Transverse colon (tissue), 4 donors: ENCODE data around the gene IFITM10. TPM values are rescaled to one million over a fixed set of nuclear protein-coding genes. Genes with fewer than 3 reads are reported as not detected.

Experiments used
- DNase-seq: peaks from one replicate; pipeline ENCODE4 v3.0.0-alpha.2; 2019
- H3K27ac ChIP-seq, 4 donors: fragments of 200-600 bp; sonication (generic); 2 replicates each; pipeline ENCODE4 v1.5.1; 2016 to 2018; ENCODE audit warnings: inconsistent platforms in 4 of 4
- H3K27me3 ChIP-seq: fragments of 200-600 bp; sonication (generic); 2 replicates; pipeline ENCODE4 v1.5.1; 2017; ENCODE audit warnings: inconsistent platforms
- H3K36me3 ChIP-seq, 4 donors: fragments of 200-600 bp; sonication (generic); 2 replicates each; pipeline ENCODE4 v1.5.1; 2017 to 2019; ENCODE audit warnings: inconsistent platforms in 4 of 4
- H3K4me1 ChIP-seq, 4 donors: fragments of 200-600 bp; sonication (generic); 2 replicates each; pipeline ENCODE4 v1.5.1; 2017 to 2020; ENCODE audit warnings: inconsistent platforms in 4 of 4
- H3K4me3 ChIP-seq, 4 donors: fragments of 200-600 bp; sonication (generic); 1 replicate in 1 of 4; 2 replicates in 3 of 4; pipeline versions ENCODE4 v1.5.1 to v1.6.1; 2017 to 2019; ENCODE audit warnings: inconsistent platforms in 4 of 4
- H3K9me3 ChIP-seq, 2 donors: fragments of 200-600 bp; sonication (generic); 2 replicates each; pipeline ENCODE4 v1.5.1; 2017 to 2019; ENCODE audit warnings: inconsistent platforms in 2 of 2
- CTCF ChIP-seq, 5 experiments: fragments of 200-600 bp in 3 of 5; fragments of 450-650 bp in 2 of 5; sonication (generic) in 3 of 5; IDR thresholded peaks; 1 replicate in 2 of 5; 2 replicates in 3 of 5; pipeline ENCODE4 v1.5.1; 2016 to 2017; ENCODE audit warnings: antibody characterized with exemption in 5 of 5, inconsistent platforms in 3 of 5, mild to moderate bottlenecking in 2 of 5, moderate library complexity in 1 of 5
- EP300 ChIP-seq: sonication (generic); formaldehyde crosslinking; IDR thresholded peaks from one replicate; pipeline ENCODE4 v1.6.1; 2017; ENCODE audit warnings: antibody characterized with exemption, low read depth
- POLR2A ChIP-seq: fragments of 450-650 bp; IDR thresholded peaks from one replicate; pipeline ENCODE4 v1.6.1; 2016; ENCODE audit warnings: antibody characterized with exemption, mild to moderate bottlenecking, moderate library complexity
- POLR2AphosphoS5 ChIP-seq, 3 donors: sonication (generic); formaldehyde crosslinking; IDR thresholded peaks; one replicate each; pipeline ENCODE4 v1.6.1; 2016; ENCODE audit warnings: antibody characterized with exemption in 3 of 3
- WGBS, 2 donors: methylation state at CpG; one replicate each; pipeline ENCODE4 v1.1.5; 2018; ENCODE audit warnings: low coverage in 1 of 2; 5-methylcytosine and 5-hydroxymethylcytosine counted together
- in situ Hi-C, 4 donors: fragments of 200-750 bp; cut with MboI; loops; one replicate each; pipeline versions ENCODE4 v1.15.0 to v1.15.1; 2017; ENCODE audit warnings: low sequenced_read_pairs in 3 of 4, low pct_ligation_motif_present in 1 of 4, low pct_unique_long_range_greater_than_20kb in 1 of 4
- intact Hi-C: fragments of 100-400 bp; cut with DNase I; formaldehyde crosslinking; loops from one replicate; pipeline ENCODE4 v1.15.1; 2023; ENCODE audit warnings: low total_unique reads
- total RNA-seq, 4 donors: library from RNA; depleted of rRNA; stranded (reverse); fragments of >200 nt; gene quantifications; one replicate each; pipeline ENCODE4 v1.1.0, GENCODE V29; 2016

IFITM10 gene
- total RNA-seq, 4 donors from 2014 or later, result 0.68 to 13.5 (median 1.3) TPM

DNA sequence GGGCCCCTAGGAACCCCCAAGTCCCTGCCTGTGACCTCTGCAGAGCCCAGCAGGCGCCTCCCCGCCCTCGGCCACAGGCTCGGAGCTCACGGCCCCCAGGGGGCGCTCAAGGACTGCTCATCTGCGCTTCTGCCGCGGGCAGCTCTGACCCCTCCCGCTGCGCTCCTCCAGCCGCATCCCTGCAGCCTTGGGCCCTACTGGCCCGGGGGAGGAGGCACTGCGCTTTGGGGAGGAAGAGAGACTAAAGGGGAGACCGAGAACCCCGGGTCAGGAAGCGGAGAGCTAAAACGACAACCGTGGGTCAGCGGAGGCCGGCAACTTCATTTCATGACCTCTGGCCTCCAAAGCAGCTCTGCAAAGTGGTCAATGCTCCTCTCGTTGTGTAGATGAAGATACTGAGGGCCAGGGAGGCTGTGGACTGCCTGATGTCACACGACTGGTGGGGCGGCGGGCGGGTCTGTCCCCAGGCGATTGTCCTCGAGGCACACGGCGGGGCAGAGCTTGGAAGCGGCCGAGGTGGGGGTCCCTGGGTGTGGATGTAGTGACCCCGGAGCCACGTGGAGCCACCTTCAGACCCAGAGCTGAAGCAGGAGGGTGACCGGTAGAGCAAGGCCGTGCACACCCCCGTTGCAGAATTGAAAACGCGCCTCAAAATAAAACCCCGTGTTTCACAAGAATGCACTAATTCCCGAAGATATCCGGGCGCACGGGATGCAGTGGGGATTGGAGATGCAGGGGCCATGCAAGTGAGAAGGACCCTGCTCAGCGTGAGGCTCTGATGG, 56.1 kb downstream of the IFITM10 start:
- Histone ChIP-seq H3K36me3 (no peaks in the 10 kb centered on the region), H3K9me3 (no peaks in the 10 kb centered on the region), H3K27me3 (peaks cover 13% of the 10 kb centered on the region), H3K4me1 (peaks cover 6 to 13% (median 11%) of the 10 kb centered on the region in 4 donors), H3K27ac (peak overlapping the region in 3 of 4 donors; percentile 24 to 67 (median 42)), H3K4me3 (peak overlapping the region; percentile 12 to 55 (median 17))
- 10 to 45% methylated on average over 4 to 45 of the region's 45 CpGs for WGBS, 2 donors
- in situ Hi-C loops (loop anchor here in 2 of 4 donors (25.0 kb wide), 1 partner anchor 468 kb away; the partner anchor contains the start of genes INS (in 2 of the 2) and TH (in 2 of the 2)), intact Hi-C loops (loop anchor here (5.0 kb wide), 1 partner anchor 463 kb away; no protein-coding TSS in a partner anchor)
- TF ChIP-seq EP300 (no peak), CTCF (IDR thresholded peaks at IDR 0.05) (peak; percentile 91 to 96 (median 95))
- DNase-seq, result peak; percentile 91

GRCh38 chr11:1693327-1694063, 56.9 kb downstream of the IFITM10 start:
- TF ChIP-seq POLR2A (no peak), CTCF (IDR thresholded peaks at IDR 0.05) (peak; percentile 90 to 94 (median 91))
- in situ Hi-C loops, result loop anchor here in 2 of 4 donors (25.0 kb wide), 1 partner anchor 469 kb away; the partner anchor contains the start of genes INS (in 2 of the 2) and TH (in 2 of the 2)
- Histone ChIP-seq H3K27me3 (peaks cover 13% of the 10 kb centered on the region), H3K9me3 (no peaks in the 10 kb centered on the region), H3K27ac (peak overlapping the region in 3 of 4 donors; percentile 24 to 67 (median 42)), H3K36me3 (no peaks in the 10 kb centered on the region), H3K4me1 (peaks cover 6 to 13% (median 11%) of the 10 kb centered on the region in 4 donors), H3K4me3 (peak overlapping the region; percentile 12 to 55 (median 17))
- WGBS, 2 donors, result 3 to 18% methylated on average over 8 to 36 of the region's 37 CpGs
- intact Hi-C loops, result loop anchor here (2.0 to 5.0 kb wide), 2 partner anchors 139 to 464 kb away; no protein-coding TSS in a partner anchor
- DNase-seq, result peak; percentile 82

- Histone ChIP-seq H3K27me3 (peaks cover 13% of the 10 kb centered on the region), H3K4me1 (peaks cover 6 to 13% (median 11%) of the 10 kb centered on the region in 4 donors), H3K27ac (no peak overlapping the region), H3K9me3 (no peaks in the 10 kb centered on the region), H3K36me3 (no peaks in the 10 kb centered on the region), H3K4me3 (no peak overlapping the region)
- TF ChIP-seq EP300, result no peak
- no peak for TF ChIP-seq POLR2A
- no peak for TF ChIP-seq CTCF (IDR thresholded peaks at IDR 0.05)
- no peak for TF ChIP-seq POLR2AphosphoS5 (IDR thresholded peaks at IDR 0.05)
- 20 to 42% methylated on average over 7 to 20 of the region's 20 CpGs for WGBS, 2 donors
- in situ Hi-C loops, result loop anchor here in 2 of 4 donors (25.0 kb wide), 1 partner anchor 469 kb away; the partner anchor contains the start of genes INS (in 2 of the 2) and TH (in 2 of the 2)
- DNase-seq, result no peak
- intact Hi-C loops, result loop anchor here (2.0 to 5.0 kb wide), 2 partner anchors 140 to 464 kb away; no protein-coding TSS in a partner anchor
Measured at GRCh38 chr11:1692708-1693326, 57.6 kb downstream of the IFITM10 start.
